Smooth muscle cell (in vitro differentiated cells): ENCODE data around the gene GOLGA6L26. TPM values are rescaled to one million over a fixed set of nuclear protein-coding genes. Genes with fewer than 3 reads are reported as not detected.
"Not testable (repeated sequence)": the region's sequence is repeated elsewhere in the genome, so short reads cannot be mapped to it uniquely, and the experiment has no call there.

ENCODE experiments used
- DNase-seq: peaks from one replicate; lab custom pipeline; 2025; ENCODE audit not compliant: unreplicated experiment; lab: John Stamatoyannopoulos, UW
- H2AFZ ChIP-seq: fragments of 200-600 bp; sonication (generic); 2 replicates; pipeline ENCODE4 v1.6.0; 2016; ENCODE audit warnings: antibody characterized with exemption, low read depth, mild to moderate bottlenecking
- H3F3A ChIP-seq: fragments of 200-600 bp; sonication (generic); 2 replicates; pipeline ENCODE4 v1.6.0; 2017; ENCODE audit warnings: antibody characterized with exemption, low read depth
- H3K27ac ChIP-seq: fragments of 200-600 bp; sonication (generic); 2 replicates; pipeline ENCODE4 v1.5.1; 2016; ENCODE audit warnings: low read depth, mild to moderate bottlenecking
- H3K27me3 ChIP-seq: fragments of 200-600 bp; sonication (generic); 2 replicates; pipeline ENCODE4 v1.6.1; 2016; ENCODE audit warnings: low read depth, mild to moderate bottlenecking
- H3K36me3 ChIP-seq: fragments of 200-600 bp; sonication (generic); 2 replicates; pipeline ENCODE4 v1.5.1; 2016; ENCODE audit warnings: low read depth
- H3K4me1 ChIP-seq: fragments of 200-600 bp; sonication (generic); 2 replicates; pipeline ENCODE4 v1.5.1; 2016; ENCODE audit warnings: low read depth
- H3K4me2 ChIP-seq: fragments of 200-600 bp; sonication (generic); 2 replicates; pipeline ENCODE4 v1.6.0; 2016; ENCODE audit warnings: mild to moderate bottlenecking
- H3K4me3 ChIP-seq: fragments of 200-600 bp; sonication (generic); 2 replicates; pipeline ENCODE4 v1.5.1; 2016; ENCODE audit warnings: mild to moderate bottlenecking
- H3K79me2 ChIP-seq: fragments of 200-600 bp; sonication (generic); 2 replicates; pipeline ENCODE4 v1.6.0; 2016; ENCODE audit warnings: low read depth, mild to moderate bottlenecking
- H3K9ac ChIP-seq: fragments of 200-600 bp; sonication (generic); 2 replicates; pipeline ENCODE4 v1.6.0; 2016; ENCODE audit warnings: low read depth
- H3K9me3 ChIP-seq: fragments of 200-600 bp; sonication (generic); replicated peaks from 2 replicates; pipeline ENCODE4 v1.5.1; 2016; ENCODE audit warnings: low read depth
- H4K20me1 ChIP-seq: fragments of 200-600 bp; sonication (generic); 2 replicates; pipeline ENCODE4 v1.6.0; 2016; ENCODE audit warnings: low read depth
- CTCF ChIP-seq: fragments of 200-600 bp; sonication (generic); IDR thresholded peaks from 2 replicates; pipeline ENCODE4 v1.5.1; 2017; ENCODE audit warnings: borderline replicate concordance, mild to moderate bottlenecking, antibody characterized with exemption; ENCODE audit not compliant: insufficient read depth, poor library complexity, severe bottlenecking
- WGBS: methylation state at CpG from one replicate; pipeline ENCODE4 v1.1.7; 2016; ENCODE audit warnings: low lambda C conversion rate; 5-methylcytosine and 5-hydroxymethylcytosine counted together
- polyA plus RNA-seq: library from polyadenylated mRNA; unstranded; fragments of >200 nt; fragmentation: Nextera tagmentation; extraction: Ambion mirVana; gene quantifications from 2 replicates; pipeline ENCODE4 v1.2.1, GENCODE V29; 2016
- total RNA-seq: library from RNA; depleted of rRNA; stranded (reverse); fragments of >200 nt; gene quantifications from 2 replicates; pipeline ENCODE4 v1.2.3, GENCODE V29; 2014

GOLGA6L26 gene
- total and polyA plus RNA-seq, 2 experiments from 2014 or later, result not detected

- Histone ChIP-seq H3K9ac (no peak overlapping the region), H3K4me2 (peak overlapping the region; percentile 17), H3K36me3 (no peaks in the 10 kb centered on the region), H3K27me3 (no peaks in the 10 kb centered on the region), H4K20me1 (no peaks in the 10 kb centered on the region), H2AFZ (no peak overlapping the region), H3K27ac (no peak overlapping the region), H3K79me2 (no peaks in the 10 kb centered on the region), H3K4me3 (no peak overlapping the region), H3K4me1 (no peaks in the 10 kb centered on the region), H3F3A (no peaks in the 10 kb centered on the region), H3K9me3 (no peaks in the 10 kb centered on the region)
- 53% methylated on average over 15 of the region's 15 CpGs for whole genome bisulfite sequencing
- no peak for TF ChIP-seq CTCF
- DNase-seq, result no peak
Observed at GRCh38 chr15:23372284-23372683, 38.3 kb upstream of the GOLGA6L26 start.

GRCh38 chr15:23371868-23372267 is 37.9 kb upstream of the GOLGA6L26 start:
- H3K27ac ChIP-seq, result not testable (repeated sequence)

GRCh38 chr15:23371134-23371533 is 37.1 kb upstream of the GOLGA6L26 start:
- not testable (repeated sequence) for H3K9ac ChIP-seq, H3K27me3 ChIP-seq, H3K4me2 ChIP-seq, H3K36me3 ChIP-seq, H3K4me1 ChIP-seq, H3K9me3 ChIP-seq, H2AFZ ChIP-seq, H3K4me3 ChIP-seq, H4K20me1 ChIP-seq, DNase-seq, H3K27ac ChIP-seq, H3F3A ChIP-seq, H3K79me2 ChIP-seq
- 63% methylated on average over 4 of the region's 4 CpGs for WGBS

More at GRCh38 chr15:23371868-23372267, 37.9 kb upstream of the GOLGA6L26 start:
- not testable (repeated sequence) for DNase-seq, H3K36me3 ChIP-seq, H4K20me1 ChIP-seq, H3K27me3 ChIP-seq, H3K9ac ChIP-seq, H3F3A ChIP-seq, H3K79me2 ChIP-seq, H2AFZ ChIP-seq, H3K4me1 ChIP-seq, H3K4me3 ChIP-seq, H3K9me3 ChIP-seq
- H3K4me2 ChIP-seq, result peak overlapping the region; percentile 17
- 75% methylated on average over 3 of the region's 3 CpGs for WGBS

GRCh38 chr15:23370578-23370977 is 36.6 kb upstream of the GOLGA6L26 start:
- no peak for DNase-seq
- H3K4me1 ChIP-seq, result no peaks in the 10 kb centered on the region
- no peaks in the 10 kb centered on the region for H3K79me2 ChIP-seq
- no peak overlapping the region for H3K9ac ChIP-seq
- peak overlapping the region; percentile 0 for H3K4me2 ChIP-seq
- 68% methylated on average over 2 of the region's 2 CpGs for WGBS
- H3F3A ChIP-seq, result no peaks in the 10 kb centered on the region
- H4K20me1 ChIP-seq, result no peaks in the 10 kb centered on the region
- no peaks in the 10 kb centered on the region for H3K36me3 ChIP-seq
- no peak overlapping the region for H3K4me3 ChIP-seq
- no peak overlapping the region for H2AFZ ChIP-seq
- no peak overlapping the region for H3K27ac ChIP-seq
- no peaks in the 10 kb centered on the region for H3K27me3 ChIP-seq
- no peaks in the 10 kb centered on the region for H3K9me3 ChIP-seq
- TF ChIP-seq CTCF, result no peak

- H4K20me1 ChIP-seq, H3K4me1 ChIP-seq, DNase-seq, H3K4me2 ChIP-seq, H3K4me3 ChIP-seq, H3F3A ChIP-seq, H2AFZ ChIP-seq, H3K27ac ChIP-seq, H3K9ac ChIP-seq, H3K79me2 ChIP-seq, H3K9me3 ChIP-seq, H3K27me3 ChIP-seq, H3K36me3 ChIP-seq: not testable (repeated sequence)
- 42% methylated on average over 7 of the region's 9 CpGs for WGBS
Observed at GRCh38 chr15:23364261-23364660, 30.3 kb upstream of the GOLGA6L26 start.

GRCh38 chr15:23362622-23363021 is 28.6 kb upstream of the GOLGA6L26 start:
- 100% methylated on average over 1 of the region's 5 CpGs for whole genome bisulfite sequencing
- DNase-seq, H3K9ac ChIP-seq, H3K36me3 ChIP-seq, H3K27me3 ChIP-seq, H2AFZ ChIP-seq, H3K4me1 ChIP-seq, H3K4me2 ChIP-seq, H3K79me2 ChIP-seq, H3K9me3 ChIP-seq, H4K20me1 ChIP-seq, H3F3A ChIP-seq, H3K4me3 ChIP-seq, H3K27ac ChIP-seq: not testable (repeated sequence)

GRCh38 chr15:23354448-23354847 is 20.5 kb upstream of the GOLGA6L26 start, which contains the start of gene GOLGA8S:
Gene GOLGA8S (plus strand): TSS chr15:23354748. CDS start chr15:23354810, 62 bp downstream.
- H3K4me1 ChIP-seq, H3K79me2 ChIP-seq, H3K9ac ChIP-seq, H3K27me3 ChIP-seq, H3K36me3 ChIP-seq, H4K20me1 ChIP-seq, H3K27ac ChIP-seq, H2AFZ ChIP-seq, H3K4me3 ChIP-seq, H3F3A ChIP-seq, H3K4me2 ChIP-seq, H3K9me3 ChIP-seq, DNase-seq: not testable (repeated sequence)
- WGBS, result no CpG with 5 or more reads among the region's 8 CpGs
